Measurements from ENCODE around the gene INPP5A. TPM values are rescaled to one million over a fixed set of nuclear protein-coding genes. Genes with fewer than 3 reads are reported as not detected.
"Not testable (repeated sequence)": the region's sequence is repeated elsewhere in the genome, so short reads cannot be mapped to it uniquely, and the experiment has no call there.

The INPP5A gene
- total RNA-seq, 1 experiment from 2014 or later: 32.1 TPM

- DNase-seq (ENCODE audit: low read depth): no peak
These were observed 216.5 kb downstream of the INPP5A start for GRCh38 chr10:132754071-132754470.

- DNase-seq (ENCODE audit: low read depth): no peak
These were observed 217.7 kb downstream of the INPP5A start for GRCh38 chr10:132755166-132755711.

GRCh38 chr10:132756591-132756990 lies 219.0 kb downstream of the INPP5A start:
- DNase-seq (ENCODE audit: low read depth): no peak

- DNase-seq (ENCODE audit: low read depth): no peak
These were observed 219.6 kb downstream of the INPP5A start for GRCh38 chr10:132757171-132757570.

- DNase-seq (ENCODE audit: low read depth): no peak
These were observed 221.3 kb downstream of the INPP5A start for GRCh38 chr10:132758865-132759264.

- no peak for DNase-seq (ENCODE audit: low read depth)
These were observed 223.9 kb downstream of the INPP5A start for GRCh38 chr10:132761395-132762060.

- no peak for DNase-seq (ENCODE audit: low read depth)
These were observed 224.7 kb downstream of the INPP5A start for GRCh38 chr10:132762267-132762666.

- no peak for DNase-seq (ENCODE audit: low read depth)
These were observed 226.0 kb downstream of the INPP5A start for GRCh38 chr10:132763545-132763944.

GRCh38 chr10:132764108-132764507 lies 226.5 kb downstream of the INPP5A start:
- no peak for DNase-seq (ENCODE audit: low read depth)

GRCh38 chr10:132765435-132765834 lies 227.8 kb downstream of the INPP5A start:
- no peak for DNase-seq (ENCODE audit: low read depth)

- no peak for DNase-seq (ENCODE audit: low read depth)
These were observed 228.7 kb downstream of the INPP5A start for GRCh38 chr10:132766291-132766690.

GRCh38 chr10:132768346-132769248 lies 231.0 kb downstream of the INPP5A start:
- DNase-seq (ENCODE audit: low read depth): no peak

GRCh38 chr10:132770061-132771021 lies 232.8 kb downstream of the INPP5A start:
- DNase-seq (ENCODE audit: low read depth): no peak

- DNase-seq (ENCODE audit: low read depth): not testable (repeated sequence)
These were observed 235.2 kb downstream of the INPP5A start for GRCh38 chr10:132772816-132773215.

- DNase-seq (ENCODE audit: low read depth): no peak
These were observed 236.8 kb downstream of the INPP5A start for GRCh38 chr10:132774181-132774901.

GRCh38 chr10:132774902-132775863 lies 237.6 kb downstream of the INPP5A start:
- DNase-seq (ENCODE audit: low read depth): no peak

GRCh38 chr10:132776186-132776585 lies 238.6 kb downstream of the INPP5A start:
- DNase-seq (ENCODE audit: low read depth): no peak

- no peak for DNase-seq (ENCODE audit: low read depth)
These were observed 239.2 kb downstream of the INPP5A start for GRCh38 chr10:132776821-132777220.

GRCh38 chr10:132777441-132777840 lies 239.9 kb downstream of the INPP5A start:
- DNase-seq (ENCODE audit: low read depth): no peak

Data from Daoy (cell line).